ENCODE results near the gene RPS6KB2.
"Not testable (repeated sequence)": the region's sequence is repeated elsewhere in the genome, so short reads cannot be mapped to it uniquely, and the experiment has no call there.

The RPS6KB2 gene

GRCh38 chr11:67466367-67466766 lies 38.1 kb downstream of the RPS6KB2 start:
- no peak for DNase-seq

- DNase-seq = no peak
Observed at GRCh38 chr11:67466962-67467771, 38.9 kb downstream of the RPS6KB2 start.

GRCh38 chr11:67468056-67468455 lies 39.8 kb downstream of the RPS6KB2 start:
- DNase-seq = no peak

- DNase-seq = no peak
Observed at GRCh38 chr11:67468456-67468758, 40.1 kb downstream of the RPS6KB2 start.

GRCh38 chr11:67468759-67469507 lies 40.6 kb downstream of the RPS6KB2 start, which contains the start of gene TMEM134:
Gene TMEM134, minus strand, starts transcription at chr11:67469251. Its CDS starts 59 bp downstream, at chr11:67469192.
- DNase-seq = peak; percentile 92

GRCh38 chr11:67469508-67469811 lies 41.2 kb downstream of the RPS6KB2 start:
- DNase-seq = no peak

- DNase-seq = no peak
Observed at GRCh38 chr11:67470337-67471002, 42.2 kb downstream of the RPS6KB2 start.

- DNase-seq = no peak
Observed at GRCh38 chr11:67472882-67473281, 44.6 kb downstream of the RPS6KB2 start.

GRCh38 chr11:67476692-67477091 lies 48.4 kb downstream of the RPS6KB2 start:
- not testable (repeated sequence) for DNase-seq

- not testable (repeated sequence) for DNase-seq
Observed at GRCh38 chr11:67477344-67478050, 49.2 kb downstream of the RPS6KB2 start.

- DNase-seq = no peak
Observed at GRCh38 chr11:67482275-67482826, 54.1 kb downstream of the RPS6KB2 start.

GRCh38 chr11:67482827-67483798 lies 54.8 kb downstream of the RPS6KB2 start, which contains the start of gene AIP:
Gene AIP, plus strand, starts transcription at chr11:67483026. Its CDS starts 133 bp downstream, at chr11:67483159.
- peak; percentile 96 for DNase-seq

- no peak for DNase-seq
Observed at GRCh38 chr11:67483831-67484665, 55.8 kb downstream of the RPS6KB2 start.

- DNase-seq = no peak
Observed at GRCh38 chr11:67484847-67485311, 56.6 kb downstream of the RPS6KB2 start.

Measured in right kidney (tissue), 1 donor.